Fibroblast of villous mesenchyme (primary cell): ENCODE data around the gene KIAA1549. TPM values are rescaled to one million over a fixed set of nuclear protein-coding genes. Genes with fewer than 3 reads are reported as not detected.

Experiments
- DNase-seq: peaks from one replicate; pipeline ENCODE4 v3.0.0-alpha.2; 2010; ENCODE audit warnings: low read depth
- H3K4me3 ChIP-seq: 2 replicates; pipeline ENCODE4 v1.5.1; 2011; ENCODE audit warnings: low read depth, mild to moderate bottlenecking, low read length
- total RNA-seq: library from RNA; depleted of rRNA; stranded (reverse); fragments of >200 nt; gene quantifications from 2 replicates; pipeline ENCODE4 v1.2.3, GENCODE V29; 2012
- TF ChIP-seq, protein P1 (sequence below): IDR thresholded peaks from 2 replicates; pipeline ENCODE4 v1.5.1; 2012; ENCODE audit warnings: low read depth, mild to moderate bottlenecking, low read length; ENCODE audit not compliant: insufficient read depth

The KIAA1549 gene
- total RNA-seq, 1 donor, result 2.6 TPM

DNA sequence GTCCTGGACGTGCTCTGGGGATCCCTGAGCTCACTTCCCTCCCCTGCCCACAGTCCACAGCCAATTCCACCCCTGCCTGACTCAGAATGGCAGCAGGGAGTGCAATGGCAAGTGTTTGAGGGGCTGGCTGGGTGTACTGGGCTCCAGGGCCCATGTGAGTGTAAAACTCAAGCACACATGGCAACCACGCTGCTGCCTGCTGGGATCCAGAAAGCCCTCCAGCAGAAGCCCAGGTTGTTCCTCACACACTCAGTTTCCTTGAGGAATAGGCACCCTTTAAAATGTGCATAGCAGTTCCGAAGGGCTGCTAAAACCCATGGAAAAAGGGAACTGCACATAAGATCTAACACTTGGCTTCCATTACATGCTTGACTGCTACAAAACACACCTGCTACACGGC, 171.8 kb downstream of the KIAA1549 start:
- TF ChIP-seq, protein P1, sequence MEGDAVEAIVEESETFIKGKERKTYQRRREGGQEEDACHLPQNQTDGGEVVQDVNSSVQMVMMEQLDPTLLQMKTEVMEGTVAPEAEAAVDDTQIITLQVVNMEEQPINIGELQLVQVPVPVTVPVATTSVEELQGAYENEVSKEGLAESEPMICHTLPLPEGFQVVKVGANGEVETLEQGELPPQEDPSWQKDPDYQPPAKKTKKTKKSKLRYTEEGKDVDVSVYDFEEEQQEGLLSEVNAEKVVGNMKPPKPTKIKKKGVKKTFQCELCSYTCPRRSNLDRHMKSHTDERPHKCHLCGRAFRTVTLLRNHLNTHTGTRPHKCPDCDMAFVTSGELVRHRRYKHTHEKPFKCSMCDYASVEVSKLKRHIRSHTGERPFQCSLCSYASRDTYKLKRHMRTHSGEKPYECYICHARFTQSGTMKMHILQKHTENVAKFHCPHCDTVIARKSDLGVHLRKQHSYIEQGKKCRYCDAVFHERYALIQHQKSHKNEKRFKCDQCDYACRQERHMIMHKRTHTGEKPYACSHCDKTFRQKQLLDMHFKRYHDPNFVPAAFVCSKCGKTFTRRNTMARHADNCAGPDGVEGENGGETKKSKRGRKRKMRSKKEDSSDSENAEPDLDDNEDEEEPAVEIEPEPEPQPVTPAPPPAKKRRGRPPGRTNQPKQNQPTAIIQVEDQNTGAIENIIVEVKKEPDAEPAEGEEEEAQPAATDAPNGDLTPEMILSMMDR, result no peak
- H3K4me3 ChIP-seq, result no peak overlapping the region
- DNase-seq, result no peak

DNA sequence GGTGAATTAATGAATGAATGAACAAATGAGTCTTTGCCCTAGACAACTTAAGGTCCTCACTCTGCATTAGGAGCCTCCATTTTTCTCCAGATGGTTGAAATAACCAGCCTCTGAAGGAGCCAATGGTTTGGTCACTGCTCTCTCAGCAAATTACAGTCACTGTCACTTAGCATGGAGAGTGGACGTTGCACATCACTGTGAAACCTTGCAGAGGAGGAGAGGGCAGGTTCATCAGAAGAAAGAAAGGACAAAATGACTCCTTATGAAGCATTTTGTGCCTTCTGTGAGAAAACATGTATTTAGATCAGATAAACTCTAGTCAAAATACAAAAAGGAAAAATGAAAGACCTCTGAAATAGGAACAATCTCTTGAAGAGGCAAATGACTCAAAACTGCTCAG, 176.6 kb downstream of the KIAA1549 start:
- DNase-seq, result no peak
- TF ChIP-seq, protein P1, result no peak
- no peak overlapping the region for H3K4me3 ChIP-seq

DNA sequence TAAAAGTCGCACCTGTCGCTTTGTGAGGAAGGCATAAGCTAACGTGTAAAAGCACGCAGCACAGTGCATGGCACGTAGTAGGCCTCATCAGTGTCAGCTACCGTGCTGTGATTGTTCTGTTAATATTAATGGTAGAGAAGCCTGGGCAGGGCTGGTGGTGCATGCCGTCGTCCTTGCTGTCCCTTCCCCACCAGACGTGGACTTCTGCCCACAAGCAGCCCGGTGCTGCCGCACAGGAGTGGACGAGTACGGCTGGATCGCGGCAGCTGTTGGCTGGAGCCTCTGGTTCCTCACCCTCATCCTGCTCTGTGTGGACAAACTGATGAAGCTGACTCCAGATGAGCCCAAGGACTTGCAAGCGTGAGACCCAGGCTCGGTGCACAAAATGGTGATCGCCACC, 178.5 kb downstream of the KIAA1549 start:
- DNase-seq, result no peak
- TF ChIP-seq, protein P1, result no peak
- no peak overlapping the region for H3K4me3 ChIP-seq

DNA sequence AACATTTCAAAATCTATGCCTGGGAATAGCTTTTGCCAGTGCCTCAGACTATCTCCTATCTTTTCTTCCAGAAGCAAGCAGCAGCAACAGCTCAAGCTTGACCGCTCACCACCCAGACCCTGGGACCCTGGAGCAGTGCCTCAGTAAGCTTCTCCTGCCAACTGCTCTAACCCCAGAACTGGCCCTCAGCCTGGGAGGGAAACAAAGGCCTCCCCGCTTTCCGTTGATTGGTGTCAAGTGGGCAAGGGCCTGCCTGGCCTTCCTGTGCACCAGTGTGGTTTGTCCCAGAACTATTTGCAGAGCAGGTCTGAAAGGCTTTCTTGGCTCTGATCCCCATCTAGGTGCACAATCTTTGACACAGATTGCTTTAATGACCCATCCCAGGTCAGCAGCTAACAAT, 179.9 kb downstream of the KIAA1549 start:
- DNase-seq, result no peak
- no peak overlapping the region for H3K4me3 ChIP-seq
- TF ChIP-seq, protein P1, result no peak

DNA sequence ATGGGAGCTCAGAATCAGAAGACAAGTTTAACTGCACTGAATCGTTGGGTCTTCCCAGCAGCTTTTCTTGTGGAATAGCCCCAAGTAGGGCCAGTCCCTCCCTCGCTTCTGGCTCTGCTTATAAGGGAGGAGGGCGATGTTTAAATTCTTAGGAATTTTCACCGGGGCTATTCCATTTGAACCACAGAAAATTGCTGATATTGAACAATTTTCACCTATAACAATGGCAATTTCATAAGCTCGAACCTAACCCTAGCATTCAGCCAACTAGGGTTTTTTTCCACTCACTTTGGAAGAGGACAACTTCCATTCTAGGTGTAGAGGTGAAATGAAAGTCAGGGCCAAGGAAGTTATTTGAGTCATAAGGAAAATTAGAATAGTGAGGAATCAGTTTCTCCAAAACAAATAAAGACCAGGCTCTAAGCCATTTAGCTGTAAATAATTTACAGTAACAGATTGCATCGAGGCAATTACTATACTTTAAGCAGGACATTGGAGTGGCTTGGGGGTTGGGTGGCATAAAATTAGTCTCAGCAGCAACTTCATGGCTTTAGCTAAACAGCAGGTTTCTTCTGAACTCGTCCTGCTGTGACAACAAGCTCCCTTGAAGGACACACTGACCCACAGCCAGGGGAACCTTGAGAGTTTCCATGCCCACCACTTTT, 181.7 kb downstream of the KIAA1549 start:
- no peak overlapping the region for H3K4me3 ChIP-seq
- DNase-seq, result no peak
- TF ChIP-seq, protein P1, result no peak

DNA sequence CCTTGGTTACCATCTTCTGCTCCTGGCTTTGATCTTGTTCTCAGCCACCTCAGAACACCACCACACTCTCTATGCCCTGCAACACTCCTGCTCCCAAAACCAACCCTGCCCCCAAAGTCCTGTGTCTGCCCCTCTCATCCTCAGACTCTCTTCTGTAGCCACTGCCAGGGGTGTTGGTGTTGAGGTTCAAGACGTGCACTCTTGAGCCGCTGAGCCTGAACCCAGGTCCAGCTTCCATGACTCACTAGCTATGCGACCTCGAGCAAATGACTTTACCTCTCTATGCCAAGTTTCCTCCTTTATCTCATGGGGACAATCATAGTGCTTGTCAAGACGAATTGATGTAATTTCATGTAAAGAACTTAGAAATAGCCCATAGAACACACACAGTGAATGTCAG, 182.4 kb downstream of the KIAA1549 start:
- no peak overlapping the region for H3K4me3 ChIP-seq
- no peak for DNase-seq
- TF ChIP-seq, protein P1, result no peak
